DMS153 treated with DMSO at 0.1 percent for 48 hours (cell line): ENCODE measurements around the gene PARP12.

Source experiments
- DNase-seq: peaks from one replicate; lab custom pipeline; 2025; ENCODE audit not compliant: unreplicated experiment; lab: John Stamatoyannopoulos, UW

The PARP12 gene

DNA sequence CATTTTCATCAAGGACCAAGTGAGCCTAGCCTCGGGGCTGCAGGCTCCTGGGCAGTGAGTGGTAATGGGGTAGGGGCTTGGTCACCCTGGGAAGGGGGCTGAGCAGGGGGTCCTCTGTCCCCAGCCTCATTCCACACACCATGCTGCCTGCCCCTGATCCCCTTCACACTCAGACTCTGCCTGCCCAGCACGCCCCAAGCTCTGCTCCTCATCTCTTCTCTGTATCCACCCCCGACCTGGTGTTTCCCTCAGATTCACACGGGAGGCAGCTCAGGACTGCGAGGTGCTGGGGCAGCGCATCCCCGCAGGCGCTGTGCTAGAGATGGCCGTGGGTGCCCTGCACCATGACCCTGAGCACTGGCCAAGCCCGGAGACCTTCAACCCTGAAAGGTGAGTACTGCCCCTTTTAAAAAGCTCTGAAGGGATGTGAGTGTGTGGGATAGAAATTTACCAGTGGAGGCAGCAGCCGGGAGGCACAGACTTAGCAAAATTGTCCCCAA is 47.2 kb downstream of the PARP12 start:
- no peak for DNase-seq

DNA sequence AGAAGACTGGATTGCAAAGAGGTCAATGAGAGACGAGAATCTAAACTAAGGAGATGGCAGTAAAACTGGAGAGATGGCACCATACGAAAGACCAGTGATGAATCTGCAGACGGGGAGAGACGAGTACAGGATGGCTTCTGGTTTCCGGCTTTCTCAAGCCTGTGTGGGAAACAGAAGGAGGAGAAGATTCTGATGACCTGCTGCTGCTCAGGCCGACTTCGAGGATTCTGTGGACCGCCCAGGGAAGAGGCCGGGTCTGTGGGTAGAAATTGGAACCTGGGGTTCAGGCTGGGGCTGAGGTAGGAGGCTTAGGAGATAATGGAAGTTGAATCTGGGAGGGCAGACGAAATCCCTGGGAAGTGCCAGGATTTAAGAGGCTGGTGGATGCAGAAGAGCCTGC is 48.6 kb downstream of the PARP12 start:
- no peak for DNase-seq

DNA sequence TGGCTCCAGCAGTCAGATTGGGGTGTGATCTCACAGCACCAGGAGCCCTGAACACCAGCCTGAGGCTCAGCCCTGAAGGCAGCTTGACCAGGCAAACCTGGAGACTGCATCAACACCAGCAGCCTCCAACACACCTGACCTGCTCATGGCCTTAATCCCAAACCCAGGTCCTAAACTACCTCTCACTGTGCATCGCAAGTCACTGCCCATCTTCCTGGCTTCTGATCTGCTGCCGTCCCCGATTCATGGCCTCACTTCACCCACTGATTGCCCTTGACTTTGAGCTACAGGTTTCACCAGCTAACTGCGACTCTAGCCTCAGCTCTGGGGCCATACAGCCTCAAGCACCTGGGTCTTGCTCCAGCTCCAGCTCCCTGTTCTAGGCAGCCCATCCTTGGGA is 49.1 kb downstream of the PARP12 start:
- no peak for DNase-seq

DNA sequence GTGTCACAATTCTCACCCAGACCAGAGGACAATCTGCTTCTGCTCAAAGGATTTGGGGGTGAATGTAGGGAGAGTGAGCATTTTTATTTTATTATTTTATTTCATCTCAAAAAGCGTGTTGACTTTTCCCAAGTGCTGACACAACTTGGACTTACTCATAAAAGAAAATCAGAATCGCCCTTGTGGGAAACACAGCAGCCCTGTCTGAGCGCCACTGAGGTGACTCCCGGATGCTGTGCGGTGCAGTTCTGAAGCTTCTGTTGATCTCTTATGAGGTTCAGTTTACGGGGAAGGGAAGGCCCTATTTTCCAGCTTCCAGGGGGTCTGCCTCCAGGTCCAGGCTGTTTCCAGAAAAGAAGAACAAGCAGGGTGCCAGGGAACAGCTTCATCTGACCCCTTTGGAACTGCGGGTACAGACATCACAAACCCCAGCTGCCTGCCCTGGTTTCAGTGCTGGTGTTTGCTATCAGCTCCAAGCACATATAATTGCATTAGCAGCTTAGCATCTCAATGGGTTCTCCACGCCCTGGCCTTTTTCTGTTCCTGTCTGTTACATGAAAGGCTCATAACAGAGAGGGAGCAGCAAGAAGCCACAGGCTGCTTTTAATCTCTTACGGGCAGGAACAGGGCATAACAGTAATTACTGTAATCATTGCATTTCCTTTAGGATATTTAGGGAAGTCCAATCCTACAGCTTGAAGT is 52.4 kb downstream of the PARP12 start:
- no peak for DNase-seq

DNA sequence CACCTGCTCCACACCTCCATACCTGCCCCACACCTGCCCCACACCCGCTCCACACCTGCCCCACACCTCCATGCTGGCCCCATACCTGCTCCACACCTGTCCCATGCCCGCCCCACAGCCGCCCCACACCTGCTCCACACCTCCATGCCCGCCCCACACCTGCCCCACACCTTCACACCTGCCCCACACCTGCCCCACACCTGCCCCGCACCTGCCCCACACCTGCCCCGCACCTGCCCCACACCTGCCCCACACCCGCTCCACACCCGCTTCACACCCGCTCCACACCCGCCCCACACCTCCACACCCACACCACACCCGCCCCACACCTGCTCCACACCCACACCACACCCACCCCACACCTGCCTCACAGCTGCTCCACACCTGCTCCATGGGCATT is 53.0 kb downstream of the PARP12 start:
- DNase-seq = no peak

DNA sequence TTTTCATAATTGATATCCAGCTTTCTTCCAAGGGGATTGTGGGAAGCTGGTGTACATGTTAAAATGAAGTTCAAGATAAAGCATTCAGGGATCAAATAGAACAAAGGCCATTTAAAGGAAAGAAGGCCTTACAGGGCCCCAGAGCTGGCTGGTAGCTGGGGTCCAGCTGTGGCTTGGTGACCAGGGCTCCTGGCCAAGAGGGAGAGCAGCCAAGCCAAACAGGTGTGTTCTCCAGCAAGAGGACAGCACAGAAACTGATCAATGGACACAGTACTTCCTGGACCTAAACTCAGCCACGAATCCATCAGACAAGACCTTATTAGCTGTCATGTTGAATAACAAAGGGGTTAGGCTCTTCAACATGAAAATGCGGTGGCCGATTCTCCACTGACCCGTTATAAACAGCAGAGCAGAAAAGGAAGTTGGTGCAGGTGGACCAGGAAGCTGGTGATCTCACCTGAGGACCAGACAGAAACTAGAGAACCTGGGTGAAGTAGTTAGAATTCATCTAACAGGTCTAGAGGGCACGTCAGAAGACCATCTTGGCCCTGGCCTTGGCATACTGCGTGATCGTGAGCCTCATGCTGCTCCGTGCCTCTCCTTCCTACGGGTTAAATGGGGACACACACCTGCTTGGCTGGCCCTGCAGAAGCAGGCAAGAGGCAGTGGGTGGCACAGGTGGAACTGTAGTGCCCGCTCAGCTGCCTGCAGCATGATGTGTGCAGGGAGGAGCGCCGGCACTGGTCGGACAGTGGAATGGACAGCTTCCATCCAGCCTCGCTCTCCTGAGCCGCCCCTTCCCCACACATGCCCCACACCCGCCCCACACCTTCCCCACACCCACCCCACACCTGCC is 53.8 kb downstream of the PARP12 start:
- no peak for DNase-seq

DNA sequence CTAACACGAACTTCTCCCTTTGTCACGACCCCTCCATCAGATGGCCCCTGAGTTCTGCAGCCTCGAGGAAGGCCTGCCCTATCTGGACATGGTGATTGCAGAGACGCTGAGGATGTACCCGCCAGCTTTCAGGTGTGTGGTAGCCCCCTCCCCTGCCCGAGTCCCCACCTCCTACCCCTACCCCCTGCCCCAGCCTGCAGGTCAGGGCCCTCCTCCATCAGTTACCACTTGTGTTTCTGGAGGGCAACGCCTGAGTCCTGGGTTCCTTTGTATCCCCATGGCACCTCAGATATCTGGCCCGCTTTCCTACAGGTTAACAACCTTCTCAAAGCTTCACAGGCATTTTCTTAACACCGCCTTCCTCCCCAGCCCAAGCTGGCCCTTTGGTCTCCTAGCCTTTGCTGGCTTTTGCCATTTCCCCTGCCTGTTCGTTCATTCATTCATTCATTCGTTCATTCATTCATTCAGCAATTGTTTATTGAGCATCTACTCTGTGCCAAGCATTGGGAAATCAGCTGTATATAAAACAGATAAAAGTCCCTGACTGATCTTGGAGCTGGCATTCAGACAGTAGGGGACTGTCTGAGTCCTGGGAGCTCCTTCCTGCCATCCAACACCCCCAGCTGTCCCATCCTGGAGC is 55.6 kb downstream of the PARP12 start:
- DNase-seq = no peak

DNA sequence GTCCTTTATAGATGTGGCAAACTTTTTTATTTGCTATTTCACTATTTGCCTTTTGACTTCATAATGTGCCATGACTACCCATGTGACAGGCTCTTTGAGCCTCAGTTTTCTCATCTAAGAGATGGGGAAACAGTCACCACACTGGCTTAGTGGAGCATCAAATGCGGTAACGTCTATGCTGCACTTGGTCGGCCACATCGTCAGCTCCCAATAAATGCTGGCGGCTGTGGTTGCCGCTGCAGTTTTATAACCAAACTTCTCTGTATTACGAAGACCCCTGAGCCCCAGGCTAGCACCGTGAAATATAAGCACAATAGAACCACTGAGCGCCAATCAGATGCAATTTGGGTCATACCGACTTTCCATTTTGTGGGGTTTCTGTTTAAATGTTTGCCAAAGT is 56.2 kb downstream of the PARP12 start:
- no peak for DNase-seq

DNA sequence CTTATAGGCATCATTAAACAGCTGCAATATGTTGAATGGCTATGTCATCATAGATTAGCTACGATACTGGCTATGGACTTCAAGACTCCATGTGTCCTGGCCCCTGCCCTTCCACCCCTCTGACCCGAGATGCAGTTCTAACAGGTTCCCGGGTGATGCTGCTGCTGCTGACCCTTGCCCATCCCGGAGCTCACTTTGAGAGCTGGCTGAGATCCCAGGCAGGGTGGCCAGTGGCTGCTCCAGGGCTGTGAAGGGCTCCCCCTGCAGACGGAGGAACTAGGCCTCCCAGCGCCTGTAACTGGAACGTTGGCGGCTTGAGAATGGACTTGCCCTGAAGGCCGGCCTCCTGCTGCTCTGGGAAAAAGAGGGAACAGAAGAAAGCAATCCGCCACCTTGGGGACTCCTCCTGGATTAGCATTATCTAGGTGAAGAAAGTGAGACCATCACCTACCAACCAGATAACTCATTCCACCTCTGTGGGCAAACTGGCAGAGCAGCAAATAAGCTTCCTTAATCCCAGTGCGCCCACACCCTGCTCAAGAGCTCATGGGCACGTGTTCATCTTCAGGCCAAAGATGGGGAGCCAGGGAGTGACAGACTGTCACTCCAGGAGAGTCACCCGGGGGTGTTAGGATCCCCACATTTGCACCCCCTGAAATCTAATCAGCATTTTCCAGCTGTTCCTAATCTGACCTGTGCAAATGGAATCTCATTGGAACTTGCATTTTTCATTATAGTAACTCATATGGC is 56.8 kb downstream of the PARP12 start:
- no peak for DNase-seq

DNA sequence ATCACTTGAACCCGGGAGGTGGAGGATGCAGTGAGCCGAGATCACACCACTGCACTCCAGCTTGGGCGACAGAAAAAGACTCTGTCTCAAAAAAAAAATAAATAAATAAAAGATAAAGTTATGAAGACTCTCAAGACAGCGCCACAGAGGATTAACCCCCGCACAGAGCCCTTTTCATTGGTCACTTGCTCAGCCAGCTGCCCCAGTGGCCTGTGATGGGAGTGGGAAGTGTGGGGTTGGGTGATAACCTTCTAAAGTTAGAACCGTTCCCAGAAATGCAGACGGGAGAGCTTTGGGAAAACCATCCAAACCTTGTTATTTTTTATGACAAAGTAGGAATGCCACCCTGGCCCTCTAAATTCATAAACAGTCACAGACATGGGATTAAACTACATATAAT is 57.4 kb downstream of the PARP12 start:
- DNase-seq = no peak

DNA sequence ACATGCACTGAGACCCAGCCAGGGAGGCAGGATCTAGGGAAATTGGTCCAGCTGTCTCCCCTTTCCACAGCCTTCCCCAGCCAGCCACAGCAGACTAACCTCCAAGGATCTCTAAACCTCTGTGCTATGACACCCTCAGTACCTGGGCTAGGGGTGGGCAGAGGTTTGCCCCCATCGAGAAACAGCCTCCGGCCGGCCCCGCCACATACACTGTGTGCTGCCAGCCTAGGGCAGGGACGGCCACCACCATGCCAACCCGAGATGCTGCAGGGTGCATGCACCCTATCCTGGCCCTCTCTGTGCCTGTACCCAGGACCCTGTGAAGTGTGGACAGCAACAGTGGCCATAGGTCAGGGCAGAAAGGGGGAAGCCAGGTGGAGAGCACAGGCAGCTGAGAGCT is 58.1 kb downstream of the PARP12 start:
- no peak for DNase-seq

DNA sequence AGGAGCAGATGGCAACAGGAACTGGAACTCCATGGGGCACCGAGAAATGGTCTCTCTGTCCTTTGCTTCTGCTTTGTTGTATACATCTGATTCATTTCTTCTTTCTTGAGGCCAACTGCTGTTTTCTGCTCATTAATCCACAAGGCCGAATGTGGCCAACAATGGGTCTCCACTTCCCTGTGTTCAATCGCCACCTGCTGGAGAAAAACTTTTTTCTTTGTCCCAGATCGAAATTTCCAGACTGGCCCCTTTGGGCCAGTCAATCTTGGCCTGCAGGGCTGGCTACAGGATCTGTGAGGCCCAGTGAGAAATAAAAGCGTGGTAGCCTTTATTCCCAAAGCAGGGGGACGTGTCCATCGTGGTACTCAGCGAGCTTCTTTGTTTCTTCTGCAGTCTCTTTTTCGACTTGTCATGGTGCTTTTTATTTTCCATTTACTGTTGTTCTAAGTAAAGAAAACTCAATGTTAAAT is 58.8 kb downstream of the PARP12 start:
- no peak for DNase-seq

DNA sequence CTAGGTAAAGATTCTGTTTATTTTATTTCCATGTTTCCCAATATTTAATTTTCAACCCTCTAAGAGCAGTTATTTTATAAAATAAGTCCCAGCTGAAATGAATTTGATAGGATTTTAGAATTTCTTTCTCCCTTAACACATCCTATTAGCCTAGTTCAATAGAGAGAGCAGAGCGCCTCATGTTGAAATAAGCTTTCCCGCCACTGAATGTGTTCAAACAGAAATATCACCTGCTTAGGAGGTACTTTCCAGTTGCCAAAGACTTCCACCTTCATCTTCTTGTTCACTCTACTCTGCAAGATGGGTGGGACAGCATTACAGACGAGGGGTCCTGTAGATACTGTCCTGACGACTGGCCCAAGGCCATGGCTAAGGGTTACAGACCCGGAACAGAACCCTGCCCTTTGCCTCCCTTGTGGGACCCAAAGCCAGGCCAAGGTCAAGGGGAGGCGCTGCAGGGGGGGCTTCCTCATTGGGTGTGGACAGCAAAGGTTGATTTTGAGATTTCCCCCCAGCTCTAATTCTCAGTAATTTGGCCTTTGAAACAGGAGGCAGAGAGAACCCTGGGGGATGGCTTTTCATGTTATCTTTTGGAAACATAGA is 62.0 kb downstream of the PARP12 start:
- no peak for DNase-seq

DNA sequence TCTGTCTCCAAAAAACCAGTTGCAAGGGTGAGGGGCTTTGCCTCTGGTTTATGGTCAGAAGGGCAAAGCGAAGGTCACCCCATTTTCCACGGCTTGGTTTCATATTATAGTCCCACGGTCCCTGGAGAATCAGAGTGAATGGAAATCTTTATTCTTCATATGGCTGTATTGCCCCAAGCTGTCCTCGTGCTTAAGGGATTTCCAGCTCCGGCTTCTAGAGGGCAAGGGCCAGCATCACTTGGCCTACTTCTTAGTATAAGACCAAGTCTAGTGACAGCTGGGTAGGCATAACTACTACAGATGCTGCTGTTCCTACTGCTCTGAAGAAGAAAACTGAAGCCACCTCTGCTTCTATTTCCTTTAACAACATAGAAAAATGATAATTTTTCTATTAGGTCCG is 63.2 kb downstream of the PARP12 start:
- DNase-seq = no peak

DNA sequence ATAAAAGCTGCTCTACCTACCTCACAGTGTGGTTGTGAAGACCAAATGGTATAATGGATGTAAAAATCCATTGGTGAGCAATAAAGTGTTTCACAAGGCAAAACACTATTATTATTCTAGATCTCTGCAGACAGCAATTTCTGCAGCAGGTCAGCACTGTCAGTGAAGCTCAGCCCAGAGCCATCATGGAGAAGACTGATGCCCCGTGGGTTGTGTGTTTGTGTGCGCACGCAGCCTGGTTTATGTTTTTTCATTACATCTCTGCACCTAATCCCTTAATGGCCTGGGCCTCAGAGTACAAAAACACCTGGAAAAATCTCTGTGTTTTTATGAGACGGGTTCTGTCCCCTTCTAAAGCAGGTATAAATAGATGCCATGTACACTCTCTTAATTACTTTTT is 64.2 kb downstream of the PARP12 start:
- no peak for DNase-seq

DNA sequence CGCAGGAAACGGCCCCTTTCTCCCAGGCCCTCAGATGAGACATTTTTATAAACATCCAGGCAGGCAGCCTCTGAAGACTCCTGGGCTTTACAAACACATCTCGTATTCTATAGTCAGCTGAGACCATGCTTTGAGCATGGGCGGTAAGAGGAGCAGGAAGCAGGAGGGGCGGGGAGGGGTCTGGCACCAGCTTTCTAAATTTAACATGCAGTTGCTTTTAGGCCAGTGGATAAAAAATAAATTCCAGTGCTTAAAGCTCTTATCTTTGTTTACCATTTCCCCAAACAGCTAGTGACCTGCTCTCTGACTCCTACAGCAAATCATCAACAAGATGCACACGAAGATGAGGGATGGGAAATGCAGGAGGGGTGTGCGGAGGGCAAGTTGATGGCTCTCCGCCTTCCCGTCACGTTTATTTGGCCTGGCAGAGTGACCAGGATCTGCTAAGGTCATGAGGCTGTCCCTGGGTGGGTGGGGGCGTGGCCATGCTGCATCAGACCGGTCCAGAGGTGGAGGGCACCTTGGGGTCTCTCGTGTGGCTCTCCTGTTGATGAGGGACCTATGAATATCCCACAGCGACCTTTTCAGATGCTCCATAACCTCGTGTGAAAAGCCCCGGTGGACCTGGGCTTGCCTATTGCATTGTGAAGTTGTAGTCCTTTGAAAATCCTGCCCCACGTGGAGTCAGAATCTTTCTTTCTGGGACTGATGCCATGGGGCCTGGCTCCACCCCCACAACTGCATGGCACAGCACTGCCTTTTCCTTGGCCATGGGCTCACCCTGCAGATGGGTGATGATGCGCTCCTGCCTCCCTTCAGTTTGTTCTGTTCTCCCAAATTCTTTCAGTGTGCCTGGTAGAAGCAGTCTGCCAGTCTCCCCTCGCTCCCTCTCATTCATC is 67.5 kb downstream of the PARP12 start:
- no peak for DNase-seq

DNA sequence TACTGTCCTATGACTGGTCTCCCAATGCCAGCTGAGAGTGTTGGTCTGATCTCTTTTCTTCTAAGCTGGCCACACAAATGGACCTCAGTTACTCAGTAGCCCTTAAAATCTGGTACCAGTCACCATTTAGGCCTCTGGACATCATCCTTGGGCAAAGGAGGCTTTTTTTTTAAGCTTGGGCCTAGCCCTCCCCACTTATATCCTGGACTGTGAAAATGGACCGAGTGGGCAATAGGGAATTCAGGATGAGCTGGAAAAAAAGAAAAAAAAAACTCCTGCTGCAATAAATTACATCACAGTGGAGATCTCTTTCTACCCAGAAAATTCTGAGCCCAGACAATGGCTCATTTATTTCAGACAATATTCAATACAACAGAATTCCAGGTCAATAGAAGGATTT is 68.4 kb downstream of the PARP12 start:
- DNase-seq = no peak

DNA sequence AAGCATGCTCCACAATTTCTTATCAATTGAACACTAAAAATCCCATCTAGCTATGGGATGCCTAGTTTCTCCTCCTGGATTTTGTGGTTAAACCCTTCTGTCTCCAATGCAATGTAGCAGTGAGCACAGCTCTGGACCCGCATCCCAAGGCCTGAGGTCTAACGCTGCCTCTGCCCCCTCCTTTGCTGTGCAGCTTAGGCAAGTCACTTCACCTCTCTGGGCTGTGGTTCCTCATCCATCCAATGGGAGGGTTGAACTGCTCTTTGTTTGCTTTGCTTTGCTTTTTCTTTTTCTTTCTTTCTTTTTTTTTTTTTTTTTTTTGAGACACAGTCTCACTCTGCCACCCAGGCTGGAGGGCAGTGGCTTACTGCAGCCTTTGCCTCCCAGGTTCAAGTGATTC is 69.2 kb downstream of the PARP12 start:
- no peak for DNase-seq

DNA sequence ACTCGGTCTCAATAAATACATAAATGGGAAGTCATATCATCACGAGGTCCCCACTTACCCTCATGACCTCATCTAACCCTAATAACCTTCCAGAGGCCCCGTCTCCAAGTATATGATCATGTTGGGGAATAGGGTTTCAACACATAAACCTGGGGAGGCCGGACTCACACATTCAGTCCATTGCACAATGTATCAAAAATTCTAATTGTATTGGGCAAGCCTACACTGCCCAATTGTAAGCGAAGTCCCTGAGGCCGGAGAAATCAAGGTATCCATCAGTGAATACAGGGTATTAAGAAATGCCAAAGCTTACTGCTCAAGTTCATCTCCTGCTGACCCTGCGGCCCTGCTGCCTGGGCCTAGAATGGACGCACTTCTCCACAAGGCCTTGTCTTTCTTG is 69.6 kb downstream of the PARP12 start:
- DNase-seq = no peak
